Stomach (tissue), 9 donors: ENCODE results near the gene KCTD14. TPM values are rescaled to one million over a fixed set of nuclear protein-coding genes. Genes with fewer than 3 reads are reported as not detected.
A peak's percentile ranks its signal among the peaks of the same experiment; 100 is the strongest.

Experiments
- DNase-seq, 2 donors: peaks; one replicate each; pipeline versions ENCODE4 v3.0.0 to v3.0.0-alpha.2; 2013 to 2019
- H3K27ac ChIP-seq, 5 donors: fragments of 200-600 bp in 4 of 5; sonication (generic) in 4 of 5; one replicate each; pipeline ENCODE4 v1.5.1; 2013 to 2019; ENCODE audit warnings: mild to moderate bottlenecking in 1 of 5, moderate library complexity in 1 of 5
- H3K27me3 ChIP-seq, 3 donors: fragments of 200-600 bp; sonication (generic); one replicate each; pipeline ENCODE4 v1.5.1; 2017 to 2019; ENCODE audit warnings: mixed run types in 1 of 3
- H3K36me3 ChIP-seq, 4 donors: fragments of 200-600 bp; sonication (generic); 1 replicate in 3 of 4; 2 replicates in 1 of 4; pipeline ENCODE4 v1.5.1; 2016 to 2019
- H3K4me1 ChIP-seq, 4 donors: fragments of 200-600 bp; sonication (generic); one replicate each; pipeline ENCODE4 v1.5.1; 2016 to 2019
- H3K4me3 ChIP-seq, 4 donors: fragments of 200-600 bp; sonication (generic) in 3 of 4; one replicate each; pipeline ENCODE4 v1.5.1; 2016 to 2019; ENCODE audit warnings: mild to moderate bottlenecking in 1 of 4
- H3K9me3 ChIP-seq, 4 donors: fragments of 200-600 bp; sonication (generic); one replicate each; pipeline ENCODE4 v1.5.1; 2016 to 2019
- CTCF ChIP-seq, 7 experiments: fragments of 450-650 bp in 4 of 7; fragments of 200-600 bp in 3 of 7; sonication (generic) in 3 of 7; IDR thresholded peaks; one replicate each; pipeline ENCODE4 v1.5.1; 2016 to 2019; ENCODE audit warnings: antibody characterized with exemption in 7 of 7, control low read depth in 2 of 7, mild to moderate bottlenecking in 1 of 7
- EP300 ChIP-seq: sonication (generic); formaldehyde crosslinking; IDR thresholded peaks from one replicate; pipeline ENCODE4 v1.6.1; 2017; ENCODE audit warnings: antibody characterized with exemption
- POLR2A ChIP-seq, 4 donors: fragments of 450-650 bp; IDR thresholded peaks; one replicate each; pipeline ENCODE4 v1.6.1; 2016; ENCODE audit warnings: antibody characterized with exemption in 4 of 4, control low read depth in 2 of 4, mild to moderate bottlenecking in 1 of 4, moderate library complexity in 1 of 4
- POLR2AphosphoS5 ChIP-seq, 3 donors: sonication (generic); formaldehyde crosslinking; IDR thresholded peaks; one replicate each; pipeline ENCODE4 v1.6.1; 2016; ENCODE audit warnings: antibody characterized with exemption in 3 of 3
- WGBS, 5 donors: extraction: QIAGEN DNeasy Blood & Tissue Kit in 3 of 5; methylation state at CpG; one replicate each; pipeline versions ENCODE4 v1.1.5 to v1.1.7; 2013 to 2018; 5-methylcytosine and 5-hydroxymethylcytosine counted together
- intact Hi-C: fragments of 100-400 bp; cut with DNase I; formaldehyde crosslinking; loops from one replicate; pipeline ENCODE4 v1.15.1; 2023; ENCODE audit warnings: low total_unique reads
- polyA plus RNA-seq, 3 donors: library from polyadenylated mRNA; stranded (reverse); fragments of 200-250 nt; gene quantifications; one replicate each; pipeline ENCODE4 v1.2.3, GENCODE V29; 2013
- total RNA-seq, 5 donors: library from RNA; depleted of rRNA; stranded (reverse); fragments of >200 nt; gene quantifications; one replicate each; pipeline versions ENCODE4 v1.1.0 to v1.2.3, GENCODE V29; 2014 to 2016
- donor health status: healthy with polysubstance abuse.
- donor health status: Bipolar disorder and iron deficiency.
- donor health status: healthy.

Gene KCTD14
- total and polyA plus RNA-seq, 8 donors: 2.3 to 62.0 (median 14.0) TPM

GRCh38 chr11:78070621-78071020 lies 47.5 kb upstream of the KCTD14 start:
- TF ChIP-seq POLR2A (IDR thresholded peaks at IDR 0.05) (no peak), EP300 (no peak), POLR2AphosphoS5 (IDR thresholded peaks at IDR 0.05) (no peak), CTCF (IDR thresholded peaks at IDR 0.05) (no peak)
- H3K4me3 ChIP-seq: no peak overlapping the region
- H3K27me3 ChIP-seq: no peaks in the 10 kb centered on the region
- H3K27ac ChIP-seq: no peak overlapping the region
- no peak for DNase-seq
- WGBS, 5 donors: 76 to 90% (median 88%) methylated on average over 2 of the region's 2 CpGs
- no peaks in the 10 kb centered on the region for H3K9me3 ChIP-seq
- peaks cover 0 to 13% (median 11%) of the 10 kb centered on the region in 4 donors for H3K4me1 ChIP-seq
- intact Hi-C loops: no loop called here
- peaks cover 11 to 65% (median 60%) of the 10 kb centered on the region in 4 donors for H3K36me3 ChIP-seq

- peaks cover 0 to 2% (median under 1%) of the 10 kb centered on the region in 4 donors for H3K4me1 ChIP-seq
- TF ChIP-seq EP300 (no peak), POLR2AphosphoS5 (IDR thresholded peaks at IDR 0.05) (no peak), POLR2A (IDR thresholded peaks at IDR 0.05) (no peak), CTCF (IDR thresholded peaks at IDR 0.05) (no peak)
- no peak overlapping the region for H3K4me3 ChIP-seq
- WGBS, 5 donors: 44 to 68% (median 57%) methylated on average over 2 of the region's 2 CpGs
- peaks cover 11 to 65% (median 60%) of the 10 kb centered on the region in 4 donors for H3K36me3 ChIP-seq
- peak in 1 of 2 donors; percentile 33 for DNase-seq
- H3K27ac ChIP-seq: no peak overlapping the region
- intact Hi-C loops: no loop called here
- H3K27me3 ChIP-seq: no peaks in the 10 kb centered on the region
- H3K9me3 ChIP-seq: no peaks in the 10 kb centered on the region
Measured at GRCh38 chr11:78069465-78069864, 46.4 kb upstream of the KCTD14 start.

GRCh38 chr11:78067704-78068103 lies 44.6 kb upstream of the KCTD14 start:
- intact Hi-C loops: no loop called here
- 92 to 96% (median 95%) methylated on average over 4 of the region's 4 CpGs for WGBS, 5 donors

GRCh38 chr11:78066471-78066870 lies 43.4 kb upstream of the KCTD14 start:
- intact Hi-C loops: no loop called here
- Histone ChIP-seq H3K27ac (no peak overlapping the region), H3K27me3 (no peaks in the 10 kb centered on the region), H3K4me3 (no peak overlapping the region), H3K9me3 (no peaks in the 10 kb centered on the region), H3K4me1 (peaks cover 0 to 7% (median 3%) of the 10 kb centered on the region in 4 donors), H3K36me3 (peaks cover 6 to 46% (median 43%) of the 10 kb centered on the region in 4 donors)
- DNase-seq: no peak
- no peak for TF ChIP-seq CTCF (IDR thresholded peaks at IDR 0.05)
- TF ChIP-seq POLR2AphosphoS5 (IDR thresholded peaks at IDR 0.05): no peak
- TF ChIP-seq EP300: no peak
- TF ChIP-seq POLR2A (IDR thresholded peaks at IDR 0.05): no peak
- WGBS, 5 donors: 65 to 79% (median 76%) methylated on average over 2 of the region's 2 CpGs

More at GRCh38 chr11:78067704-78068103, 44.6 kb upstream of the KCTD14 start:
- TF ChIP-seq EP300 (no peak), POLR2A (IDR thresholded peaks at IDR 0.05) (no peak), POLR2AphosphoS5 (IDR thresholded peaks at IDR 0.05) (no peak), CTCF (IDR thresholded peaks at IDR 0.05) (no peak)
- Histone ChIP-seq H3K27me3 (no peaks in the 10 kb centered on the region), H3K36me3 (peaks cover 11 to 58% (median 55%) of the 10 kb centered on the region in 4 donors), H3K4me1 (no peaks in the 10 kb centered on the region), H3K27ac (no peak overlapping the region), H3K4me3 (no peak overlapping the region), H3K9me3 (no peaks in the 10 kb centered on the region)
- DNase-seq: no peak
